ENCODE measurements around the gene PC. TPM values are rescaled to one million over a fixed set of nuclear protein-coding genes. Genes with fewer than 3 reads are reported as not detected.

PC gene
- total and polyA plus RNA-seq, 2 experiments from 2014 or later, result 18.3 to 21.7 TPM

DNA sequence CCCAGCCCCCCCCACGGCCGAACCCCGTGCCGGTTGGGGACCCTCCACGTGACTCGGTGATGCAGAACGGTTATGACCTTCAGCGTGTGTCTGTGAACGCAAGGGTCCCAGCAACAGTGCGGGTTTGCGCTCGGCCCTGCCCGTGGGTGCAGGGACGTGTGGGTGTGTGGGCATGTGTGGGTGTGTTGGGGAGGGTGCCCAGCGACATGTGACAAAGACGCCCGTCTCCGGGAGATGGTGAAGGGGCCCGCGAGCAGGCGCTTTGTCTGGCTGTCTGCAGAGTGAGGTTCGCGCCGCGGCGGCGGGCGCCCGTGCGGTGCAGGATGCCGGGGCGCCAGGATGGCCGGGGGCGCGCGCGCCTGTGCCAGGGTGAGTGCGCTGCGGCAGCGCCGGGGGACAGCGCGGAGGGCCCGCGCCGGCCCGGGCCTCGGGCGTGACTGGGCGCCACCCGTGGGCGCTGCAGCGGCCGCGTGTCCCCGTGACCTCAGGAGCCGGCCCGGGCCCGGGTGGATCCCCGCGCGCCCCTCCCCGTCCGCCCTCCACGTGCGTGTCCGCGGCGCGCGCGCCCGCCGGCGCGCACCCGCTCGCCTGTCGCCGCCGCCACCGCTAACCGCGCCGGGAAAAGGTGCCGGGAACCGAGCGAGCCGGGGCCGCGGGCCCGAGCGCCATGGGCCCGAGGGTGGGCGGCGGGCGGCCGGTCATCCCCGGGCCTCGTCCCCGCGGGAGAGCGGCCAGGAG is 101.5 kb downstream of the PC start, which contains the start of gene LRFN4:
TSS of gene LRFN4 (plus strand) at position 569 of the 738 bp plus-strand sequence. CDS start 681 bp downstream, outside the sequence.
- DNase-seq (ENCODE audit: low spot score) (peak; percentile 78), ATAC-seq (peak; percentile 29)
- peak within 1 kb of the TSS; percentile 93 for H3K27ac ChIP-seq (ENCODE audit: low read depth)
- H3K9me2 ChIP-seq (ENCODE audit: insufficient read depth), result no peaks in the 10 kb centered on the region
- peaks cover 11% of the 10 kb centered on the region for H3K4me1 ChIP-seq (ENCODE audit: insufficient read depth)
- H3K27me3 Mint-ChIP-seq (ENCODE audit: insufficient read depth, low read depth, poor library complexity), result peaks cover 37% of the 10 kb centered on the region
- H3K4me1 Mint-ChIP-seq, result peaks cover 18% of the 10 kb centered on the region
- H3K36me3 Mint-ChIP-seq (ENCODE audit: low read depth), result peaks cover 2% of the 10 kb centered on the region
- no peaks in the 10 kb centered on the region for H4K20me1 ChIP-seq (replicated peaks; ENCODE audit: insufficient read depth)
- no peaks in the 10 kb centered on the region for H3K36me3 ChIP-seq (ENCODE audit: insufficient read depth)
- no peaks in the 10 kb centered on the region for H3K27me3 ChIP-seq (ENCODE audit: insufficient read depth)
- H3K4me2 ChIP-seq, result peak within 1 kb of the TSS; percentile 91
- H3K4me3 ChIP-seq, result peak within 1 kb of the TSS; percentile 88
- no peaks in the 10 kb centered on the region for H3K79me2 ChIP-seq (replicated peaks; ENCODE audit: insufficient read depth)
- no peaks in the 10 kb centered on the region for H3K9me3 Mint-ChIP-seq
- peak within 1 kb of the TSS; percentile 97 for H3K27ac Mint-ChIP-seq
- TF ChIP-seq, protein P1, sequence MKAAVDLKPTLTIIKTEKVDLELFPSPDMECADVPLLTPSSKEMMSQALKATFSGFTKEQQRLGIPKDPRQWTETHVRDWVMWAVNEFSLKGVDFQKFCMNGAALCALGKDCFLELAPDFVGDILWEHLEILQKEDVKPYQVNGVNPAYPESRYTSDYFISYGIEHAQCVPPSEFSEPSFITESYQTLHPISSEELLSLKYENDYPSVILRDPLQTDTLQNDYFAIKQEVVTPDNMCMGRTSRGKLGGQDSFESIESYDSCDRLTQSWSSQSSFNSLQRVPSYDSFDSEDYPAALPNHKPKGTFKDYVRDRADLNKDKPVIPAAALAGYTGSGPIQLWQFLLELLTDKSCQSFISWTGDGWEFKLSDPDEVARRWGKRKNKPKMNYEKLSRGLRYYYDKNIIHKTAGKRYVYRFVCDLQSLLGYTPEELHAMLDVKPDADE (IDR thresholded peaks at IDR 0.05), result no peak
- TF ChIP-seq POLR2AphosphoS5 (IDR thresholded peaks at IDR 0.05; ENCODE audit: low read depth), result peak; percentile 48; the same call in 1 of the 2 replicates
- peak within 1 kb of the TSS; percentile 91 for H2AFZ ChIP-seq
- H3F3A ChIP-seq (replicated peaks; ENCODE audit: low read depth), result peaks cover 11% of the 10 kb centered on the region; the same call in 1 of the 2 replicates
- H3K4me3 Mint-ChIP-seq, result peak within 1 kb of the TSS; percentile 93

DNA sequence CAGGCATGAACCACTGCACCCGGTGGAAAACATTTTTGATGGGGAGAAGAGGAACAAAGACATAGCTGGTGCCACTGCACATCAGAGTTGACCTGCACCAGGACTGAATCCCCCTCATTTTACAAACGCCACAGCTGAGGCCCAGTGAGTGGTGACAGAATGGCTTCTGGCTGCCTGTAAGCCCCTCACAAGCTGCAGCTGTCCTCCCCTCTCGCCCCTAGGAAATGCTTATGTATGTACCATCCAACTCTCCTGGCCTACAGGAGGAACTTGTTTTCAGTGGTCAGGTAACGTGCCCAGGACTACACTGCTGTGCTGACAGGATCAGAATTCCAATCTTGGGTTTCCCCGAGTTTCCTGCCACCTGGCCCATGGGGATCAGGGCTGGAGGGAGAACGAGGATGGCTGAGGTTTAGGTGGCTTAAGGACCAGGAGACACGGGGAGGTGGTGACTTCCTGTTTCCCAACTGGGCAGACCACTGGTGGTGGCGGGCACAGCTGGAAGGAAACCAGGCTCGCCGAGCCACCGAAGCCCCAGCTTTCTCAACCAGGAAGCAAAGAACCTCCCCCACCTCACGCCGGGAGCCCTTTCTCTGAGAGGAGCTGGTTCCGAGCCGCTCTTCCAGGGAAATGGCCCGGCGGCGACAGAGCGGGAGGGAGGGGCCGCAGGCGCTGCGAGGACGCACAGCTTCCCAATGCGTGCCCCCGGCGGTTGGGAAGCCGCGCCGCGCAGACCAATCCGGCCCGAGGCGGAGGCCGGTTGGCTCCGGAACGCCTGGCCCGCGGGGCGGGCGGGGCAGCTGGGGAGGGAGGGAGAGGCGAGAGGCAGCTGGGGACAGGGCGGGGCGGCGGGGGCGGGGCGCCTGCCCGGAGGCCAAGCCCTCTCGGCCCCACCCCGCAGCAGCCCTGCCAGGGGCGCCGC is 102.3 kb downstream of the PC start:
- peak overlapping the region; percentile 93 for H3K4me3 Mint-ChIP-seq
- H3K4me2 ChIP-seq, result peak overlapping the region; percentile 91
- H3K27me3 Mint-ChIP-seq (ENCODE audit: insufficient read depth, low read depth, poor library complexity), result peaks cover 37% of the 10 kb centered on the region
- H3K4me1 Mint-ChIP-seq, result peaks cover 18% of the 10 kb centered on the region
- no peaks in the 10 kb centered on the region for H3K27me3 ChIP-seq (ENCODE audit: insufficient read depth)
- H3K79me2 ChIP-seq (replicated peaks; ENCODE audit: insufficient read depth), result no peaks in the 10 kb centered on the region
- H4K20me1 ChIP-seq (replicated peaks; ENCODE audit: insufficient read depth), result no peaks in the 10 kb centered on the region
- no peaks in the 10 kb centered on the region for H3K9me2 ChIP-seq (ENCODE audit: insufficient read depth)
- no peaks in the 10 kb centered on the region for H3K9me3 Mint-ChIP-seq
- peaks cover 11% of the 10 kb centered on the region for H3K4me1 ChIP-seq (ENCODE audit: insufficient read depth)
- peaks cover 2% of the 10 kb centered on the region for H3K36me3 Mint-ChIP-seq (ENCODE audit: low read depth)
- H3K36me3 ChIP-seq (ENCODE audit: insufficient read depth), result no peaks in the 10 kb centered on the region
- DNase-seq (ENCODE audit: low spot score) (peak; percentile 96), ATAC-seq (peak; percentile 74)
- peak overlapping the region; percentile 93 for H3K27ac ChIP-seq (ENCODE audit: low read depth)
- TF ChIP-seq, protein P2, sequence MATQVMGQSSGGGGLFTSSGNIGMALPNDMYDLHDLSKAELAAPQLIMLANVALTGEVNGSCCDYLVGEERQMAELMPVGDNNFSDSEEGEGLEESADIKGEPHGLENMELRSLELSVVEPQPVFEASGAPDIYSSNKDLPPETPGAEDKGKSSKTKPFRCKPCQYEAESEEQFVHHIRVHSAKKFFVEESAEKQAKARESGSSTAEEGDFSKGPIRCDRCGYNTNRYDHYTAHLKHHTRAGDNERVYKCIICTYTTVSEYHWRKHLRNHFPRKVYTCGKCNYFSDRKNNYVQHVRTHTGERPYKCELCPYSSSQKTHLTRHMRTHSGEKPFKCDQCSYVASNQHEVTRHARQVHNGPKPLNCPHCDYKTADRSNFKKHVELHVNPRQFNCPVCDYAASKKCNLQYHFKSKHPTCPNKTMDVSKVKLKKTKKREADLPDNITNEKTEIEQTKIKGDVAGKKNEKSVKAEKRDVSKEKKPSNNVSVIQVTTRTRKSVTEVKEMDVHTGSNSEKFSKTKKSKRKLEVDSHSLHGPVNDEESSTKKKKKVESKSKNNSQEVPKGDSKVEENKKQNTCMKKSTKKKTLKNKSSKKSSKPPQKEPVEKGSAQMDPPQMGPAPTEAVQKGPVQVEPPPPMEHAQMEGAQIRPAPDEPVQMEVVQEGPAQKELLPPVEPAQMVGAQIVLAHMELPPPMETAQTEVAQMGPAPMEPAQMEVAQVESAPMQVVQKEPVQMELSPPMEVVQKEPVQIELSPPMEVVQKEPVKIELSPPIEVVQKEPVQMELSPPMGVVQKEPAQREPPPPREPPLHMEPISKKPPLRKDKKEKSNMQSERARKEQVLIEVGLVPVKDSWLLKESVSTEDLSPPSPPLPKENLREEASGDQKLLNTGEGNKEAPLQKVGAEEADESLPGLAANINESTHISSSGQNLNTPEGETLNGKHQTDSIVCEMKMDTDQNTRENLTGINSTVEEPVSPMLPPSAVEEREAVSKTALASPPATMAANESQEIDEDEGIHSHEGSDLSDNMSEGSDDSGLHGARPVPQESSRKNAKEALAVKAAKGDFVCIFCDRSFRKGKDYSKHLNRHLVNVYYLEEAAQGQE (IDR thresholded peaks at IDR 0.05; ENCODE audit: unreplicated experiment), result no peak
- TF ChIP-seq POLR2AphosphoS5 (IDR thresholded peaks at IDR 0.05; ENCODE audit: low read depth) (peak; percentile 74), STAT1 (IDR thresholded peaks at IDR 0.05; ENCODE audit: unreplicated experiment) (no peak), CREB1 (CRISPR knock-in tag; IDR thresholded peaks at IDR 0.05; ENCODE audit: low read depth) (0 out of 2 replicates have a peak, but pooled peaks have one; percentile 35), ZNF331 (CRISPR knock-in tag; IDR thresholded peaks at IDR 0.05; ENCODE audit: low read depth) (no peak), ZNF114 (CRISPR knock-in tag; IDR thresholded peaks at IDR 0.05) (no peak), JUNB (IDR thresholded peaks at IDR 0.05; ENCODE audit: unreplicated experiment) (no peak)
- TF ChIP-seq, protein P1 (IDR thresholded peaks at IDR 0.05), result no peak; the same call in 1 of the 2 replicates
- H2AFZ ChIP-seq, result peak overlapping the region; percentile 90
- peaks cover 11% of the 10 kb centered on the region; the same call in 1 of the 2 replicates for H3F3A ChIP-seq (replicated peaks; ENCODE audit: low read depth)
- peak overlapping the region; percentile 94 for H3K27ac Mint-ChIP-seq
- peak overlapping the region; percentile 88 for H3K4me3 ChIP-seq
